NCI-H510A treated with DMSO at 0.1 percent for 48 hours (cell line): Measurements from ENCODE around the gene ANO10.

Experiments
- DNase-seq: peaks from one replicate; lab custom pipeline; 2025; lab: John Stamatoyannopoulos, UW

ANO10 gene

GRCh38 chr3:43348350-43348749 lies 273.5 kb downstream of the ANO10 start:
- no peak for DNase-seq

- DNase-seq, result no peak
Observed at GRCh38 chr3:43347774-43348173, 274.0 kb downstream of the ANO10 start.

DNA sequence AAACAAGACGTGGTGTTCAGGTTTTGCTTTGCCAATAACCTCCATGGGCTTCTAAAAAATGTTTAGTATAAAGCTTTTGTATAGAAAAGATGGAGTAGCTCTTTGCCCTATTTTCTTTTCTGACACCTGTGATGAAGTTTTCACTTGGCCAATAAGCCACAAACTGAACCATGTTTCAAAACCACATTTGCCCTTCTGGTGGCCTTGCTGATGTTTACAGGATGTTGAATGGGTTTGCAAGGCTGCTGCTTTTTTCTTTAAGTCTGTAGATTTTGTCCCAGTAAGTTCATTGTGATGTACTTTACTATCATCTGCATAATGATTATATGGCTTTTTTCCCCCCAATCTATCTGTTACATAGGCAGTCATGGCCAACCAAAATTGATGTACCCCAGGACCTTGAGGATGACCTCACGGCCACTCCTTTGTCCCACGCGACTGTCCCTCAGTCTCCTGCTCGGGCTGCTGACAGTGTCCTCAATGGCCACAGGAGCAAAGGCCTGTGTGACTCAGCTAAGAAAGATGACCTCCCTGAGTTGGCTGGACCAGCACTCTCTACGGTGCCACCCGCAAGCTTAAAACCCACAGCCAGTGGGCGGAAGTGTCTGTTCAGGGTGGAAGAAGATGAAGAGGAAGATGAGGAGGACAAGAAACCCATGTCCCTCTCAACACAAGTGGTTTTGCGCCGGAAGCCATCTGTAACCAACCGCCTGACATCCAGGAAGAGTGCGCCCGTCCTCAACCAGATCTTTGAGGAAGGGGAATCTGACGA lies 274.6 kb downstream of the ANO10 start:
- no peak for DNase-seq

GRCh38 chr3:43345877-43346276 lies 275.9 kb downstream of the ANO10 start:
- DNase-seq, result no peak

DNA sequence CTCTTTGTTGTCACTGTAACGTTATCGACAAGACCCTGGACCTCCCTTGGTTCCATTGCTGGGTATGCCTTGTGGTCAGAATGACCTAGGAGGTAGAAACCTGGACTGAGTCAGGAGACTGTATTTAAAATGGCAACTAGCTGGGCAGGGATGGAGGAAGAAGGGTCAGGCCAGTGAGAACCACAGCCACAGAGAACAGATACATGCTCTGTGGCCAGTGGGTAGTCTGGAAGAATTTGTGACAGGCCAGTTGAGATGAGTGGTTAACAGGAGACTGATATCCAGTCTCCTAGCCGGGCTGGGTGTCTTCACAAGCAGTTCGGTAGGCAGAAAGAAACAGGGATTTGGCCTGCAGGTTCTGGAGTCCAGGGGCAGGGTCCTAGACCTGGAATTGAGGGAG lies 276.6 kb downstream of the ANO10 start:
- no peak for DNase-seq

- no peak for DNase-seq
Observed at GRCh38 chr3:43344520-43344919, 277.3 kb downstream of the ANO10 start.

GRCh38 chr3:43343815-43344214 lies 278.0 kb downstream of the ANO10 start:
- DNase-seq, result no peak

- no peak for DNase-seq
Observed at GRCh38 chr3:43343185-43343584, 278.6 kb downstream of the ANO10 start.

GRCh38 chr3:43341788-43342187 lies 280.0 kb downstream of the ANO10 start:
- no peak for DNase-seq

DNA sequence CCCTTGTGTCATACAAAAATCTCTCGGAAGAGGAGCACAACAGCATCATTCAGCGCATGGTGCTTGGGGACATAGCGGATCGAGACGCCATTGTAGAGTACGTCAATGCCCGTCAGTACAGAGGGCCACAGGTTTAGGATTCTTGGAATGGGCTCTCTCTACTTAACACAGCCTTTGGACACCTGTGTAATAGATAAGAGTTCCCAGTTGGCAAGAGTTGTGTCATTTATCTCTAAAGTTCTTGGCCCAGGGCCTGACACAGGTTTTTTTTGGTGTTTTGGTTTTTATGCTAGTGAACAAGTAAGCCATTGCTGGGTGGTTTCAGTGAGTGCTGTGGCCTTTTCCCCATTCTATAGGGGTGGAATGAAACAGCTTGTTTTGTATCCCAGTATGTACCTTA lies 281.4 kb downstream of the ANO10 start:
- DNase-seq, result no peak

DNA sequence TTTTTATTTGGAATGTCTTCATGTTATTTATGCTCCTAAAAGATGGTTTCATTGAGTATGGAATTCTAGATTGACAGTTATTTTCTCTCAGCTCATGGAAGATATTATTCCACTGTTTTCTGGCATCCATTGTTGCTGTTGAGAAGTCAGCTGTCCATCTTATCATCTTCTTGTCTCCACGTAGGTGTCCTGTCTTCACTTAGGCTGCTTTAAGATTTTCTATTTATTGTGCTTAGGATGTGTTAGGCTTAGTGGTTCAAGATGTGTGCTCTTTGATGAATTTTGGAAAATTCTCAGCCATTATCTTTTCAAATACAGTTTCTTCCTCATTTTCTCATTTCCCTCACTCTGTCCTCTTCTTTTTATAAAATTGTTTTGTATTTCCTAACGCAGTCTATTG lies 283.5 kb downstream of the ANO10 start:
- no peak for DNase-seq

DNA sequence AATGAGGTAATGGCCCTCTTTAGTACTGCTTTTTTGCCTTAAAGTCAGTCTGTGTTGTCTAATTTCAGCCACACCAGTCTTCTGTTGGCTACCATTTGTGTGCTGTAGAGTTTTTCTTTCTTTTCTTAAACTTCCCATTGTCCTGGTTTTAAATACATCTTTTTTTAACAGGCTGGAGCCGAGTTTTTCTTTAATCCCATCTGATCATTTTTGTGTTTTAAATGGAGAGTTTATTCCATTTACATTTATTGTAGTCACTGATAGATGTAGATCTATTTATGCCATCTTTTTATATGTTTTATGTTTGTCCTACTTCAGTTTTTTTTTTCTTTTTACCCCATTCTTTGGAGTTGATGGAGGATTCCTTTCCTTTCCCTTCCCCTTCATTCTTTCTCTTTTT lies 286.0 kb downstream of the ANO10 start:
- DNase-seq, result no peak

DNA sequence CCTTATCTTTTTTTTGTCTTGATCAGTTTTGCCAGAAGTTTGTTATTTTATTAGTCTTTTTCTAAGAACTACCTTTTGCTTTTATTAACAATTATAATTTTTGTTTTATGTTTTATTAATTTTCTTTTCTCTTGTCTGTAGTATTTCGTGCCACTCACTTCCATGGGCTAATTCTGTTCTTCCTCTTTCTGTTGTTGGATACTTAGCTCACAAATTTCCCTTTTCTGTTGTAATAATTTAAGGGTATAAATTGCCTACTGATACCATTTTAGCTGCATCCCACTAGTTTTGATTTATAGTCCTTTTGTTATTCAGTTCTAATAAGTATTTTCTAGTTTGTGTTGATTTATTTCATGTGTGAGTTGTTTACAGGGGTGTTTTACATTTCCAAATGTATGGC lies 286.8 kb downstream of the ANO10 start:
- DNase-seq, result no peak

DNA sequence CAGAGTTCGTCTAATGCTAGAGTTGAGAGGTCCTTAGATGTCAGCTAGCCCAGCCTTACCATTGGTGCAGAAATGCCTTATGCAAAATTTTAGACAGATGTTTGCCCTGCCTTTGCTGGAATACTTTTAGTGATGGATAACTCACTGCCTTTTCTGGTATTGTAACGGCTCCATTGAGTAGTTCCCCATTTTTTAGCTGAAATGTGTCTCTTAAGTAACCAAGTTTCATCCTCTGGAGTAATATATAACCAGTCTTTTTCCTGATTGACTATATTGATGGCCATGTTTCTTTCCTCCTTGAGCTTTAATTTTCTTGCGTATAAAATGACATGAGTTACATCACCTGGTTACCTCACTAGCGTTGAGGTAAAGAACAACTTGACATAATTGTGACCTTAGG lies 290.4 kb downstream of the ANO10 start:
- DNase-seq, result no peak

DNA sequence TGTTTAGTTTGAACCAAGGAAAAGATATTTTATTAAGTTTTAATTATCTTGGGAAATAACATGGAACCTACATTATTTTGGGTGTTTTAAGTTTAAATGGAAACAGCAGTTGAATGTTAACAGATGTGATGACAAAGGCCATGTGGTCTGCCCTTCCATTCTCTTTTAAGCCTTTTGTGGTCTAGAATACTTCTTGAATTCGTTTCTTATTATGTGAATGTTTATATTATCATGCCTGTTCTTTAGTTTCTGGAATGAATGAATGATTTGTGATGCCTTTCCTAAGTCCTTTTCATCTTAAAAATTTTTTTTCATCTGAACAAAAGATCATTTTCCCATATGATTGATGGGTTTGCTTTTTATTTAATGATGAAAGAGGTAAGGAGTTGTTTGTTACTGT lies 290.8 kb downstream of the ANO10 start:
- DNase-seq, result no peak

DNA sequence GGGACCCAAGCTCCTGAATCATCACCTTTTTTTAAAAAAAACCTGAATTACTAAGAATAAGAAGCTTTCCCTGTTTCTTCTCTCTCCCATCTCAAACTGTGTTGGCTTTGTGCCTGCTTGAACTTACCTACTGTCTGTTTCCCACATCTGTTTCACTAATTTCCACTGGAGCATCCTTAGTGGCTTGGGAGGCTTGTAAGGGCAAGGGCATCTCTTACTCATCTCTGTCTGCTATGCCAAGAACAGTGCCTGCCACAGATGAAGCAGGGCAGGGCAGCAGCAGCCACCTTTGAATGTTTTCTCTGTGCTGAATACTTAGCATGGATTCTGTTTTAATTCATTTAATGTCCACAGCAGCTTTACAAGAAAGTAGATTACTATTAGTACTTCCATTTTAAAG lies 293.2 kb downstream of the ANO10 start:
- DNase-seq, result no peak

GRCh38 chr3:43327582-43327979 lies 294.2 kb downstream of the ANO10 start:
- DNase-seq, result no peak

GRCh38 chr3:43326891-43327581 lies 294.8 kb downstream of the ANO10 start:
- DNase-seq, result no peak

DNA sequence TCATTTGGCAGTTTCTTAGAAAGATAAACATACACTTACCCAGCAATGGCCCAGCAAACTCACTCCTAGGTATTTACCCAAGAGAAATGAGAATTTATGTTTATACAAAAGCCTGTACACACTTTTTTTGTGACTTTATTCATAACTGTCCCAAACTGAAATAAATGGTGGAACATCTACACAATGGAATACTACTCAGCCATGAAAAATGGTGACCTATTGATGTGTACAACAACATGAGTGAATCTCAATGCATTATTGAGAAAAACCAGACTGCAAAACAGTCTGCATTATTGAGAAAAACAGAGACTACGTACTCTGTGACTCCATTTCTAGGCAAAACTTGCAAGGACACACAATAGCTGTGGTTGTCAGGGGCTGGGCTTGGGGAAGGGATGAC lies 298.3 kb downstream of the ANO10 start:
- DNase-seq, result no peak

DNA sequence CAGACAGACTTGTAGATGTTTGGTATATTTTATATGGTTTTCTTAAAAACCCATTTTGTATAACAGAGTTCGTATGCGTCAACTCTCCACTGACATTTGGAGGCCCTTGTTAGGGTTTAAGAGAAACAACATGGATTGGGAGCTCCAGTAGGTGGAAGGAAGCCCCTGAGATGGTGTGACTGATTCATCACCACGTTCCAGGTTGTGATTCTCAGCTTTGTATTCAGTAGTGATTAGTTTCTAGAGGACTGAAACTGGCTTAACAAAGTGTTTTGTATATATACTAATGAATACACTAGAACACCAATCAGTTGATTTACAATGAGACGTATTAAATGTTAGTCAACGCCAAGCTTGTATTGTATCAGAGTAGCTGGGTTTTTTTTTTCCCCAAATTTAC lies 301.5 kb downstream of the ANO10 start:
- DNase-seq, result no peak

DNA sequence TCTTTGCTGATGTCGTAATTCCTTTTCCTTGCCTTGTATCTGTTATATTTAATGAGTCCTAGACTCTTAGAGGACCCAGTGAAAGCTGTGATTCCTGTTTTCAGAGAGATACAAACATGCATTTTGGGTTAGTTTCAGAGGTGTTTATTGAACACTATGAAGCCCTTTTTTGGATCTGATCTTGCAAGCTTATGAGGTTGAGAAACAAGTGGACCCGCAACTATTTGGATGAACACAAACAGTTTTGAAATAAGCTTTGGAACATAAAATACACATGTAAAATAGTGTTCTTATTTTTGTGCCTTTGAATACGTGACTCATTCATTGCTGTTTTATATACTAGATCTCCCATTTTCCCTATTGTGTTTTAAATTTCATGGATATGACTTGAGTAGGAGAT lies 302.0 kb downstream of the ANO10 start:
- DNase-seq, result no peak

DNA sequence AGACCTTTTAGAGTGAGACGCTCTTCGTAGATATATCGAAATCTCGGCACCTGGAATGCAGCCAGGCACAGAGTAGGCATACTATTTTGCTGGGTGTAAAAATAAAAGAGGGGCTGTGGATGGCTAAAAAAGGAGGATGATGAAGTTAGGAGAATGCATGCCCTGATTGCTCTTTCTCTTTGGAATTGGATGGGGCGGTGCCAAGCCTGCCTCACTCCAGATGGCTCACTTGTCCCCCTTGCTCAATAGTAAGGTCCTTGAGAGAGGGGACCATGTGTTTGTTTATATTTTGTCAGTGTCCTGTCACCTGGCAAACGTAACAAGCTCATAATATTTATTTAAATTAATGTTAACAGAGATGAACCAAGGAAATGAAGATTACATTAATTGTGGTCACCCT lies 302.4 kb downstream of the ANO10 start:
- DNase-seq, result no peak

DNA sequence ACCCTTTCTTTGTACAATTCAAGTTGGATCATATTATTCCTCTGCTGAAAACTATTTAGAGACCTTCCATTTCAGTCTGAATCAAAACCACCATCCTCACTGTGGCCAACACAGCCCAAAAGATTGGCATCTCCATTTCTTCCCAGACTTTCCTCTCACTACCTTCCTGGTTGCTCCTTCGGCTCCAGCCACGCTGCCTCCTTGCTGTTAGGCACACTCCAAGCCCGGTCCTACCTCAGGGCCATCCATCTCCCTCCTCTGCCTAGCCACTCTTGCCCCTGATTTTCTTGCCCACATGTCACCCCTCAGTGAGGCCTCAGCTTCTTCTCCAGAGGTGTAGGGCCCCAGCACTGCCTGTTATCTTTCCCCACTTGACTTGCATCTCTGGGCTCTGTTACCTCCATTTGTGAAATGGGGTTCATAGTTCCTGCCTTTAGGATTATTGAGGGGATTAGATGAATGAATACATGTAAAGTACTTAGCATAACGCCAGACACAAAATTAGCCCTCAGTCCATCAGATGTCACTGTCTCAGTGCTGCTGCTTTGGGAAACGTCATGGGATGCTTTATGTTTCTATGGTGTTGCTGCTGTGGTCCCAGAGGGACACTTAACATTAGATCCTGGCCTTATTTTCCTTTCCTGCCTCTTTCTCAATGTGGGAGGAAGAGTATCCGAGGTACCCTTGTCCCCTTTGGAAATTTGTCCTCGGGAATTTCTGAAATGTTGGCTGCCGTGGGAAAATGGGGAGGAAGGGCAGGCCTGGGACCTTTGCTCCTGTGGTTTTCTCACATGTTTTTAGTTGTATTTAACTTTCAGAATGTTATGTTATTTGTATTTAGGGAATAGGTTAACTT lies 304.1 kb downstream of the ANO10 start:
- DNase-seq, result no peak
